ENCODE results near the gene ARHGEF17.

GRCh38 chr11:73367482-73368024, 59.5 kb downstream of the ARHGEF17 start:
- TF ChIP-seq POLR2AphosphoS5 (IDR thresholded peaks at IDR 0.05; ENCODE audit: low read depth, low read length): no peak
- TF ChIP-seq, protein P1, sequence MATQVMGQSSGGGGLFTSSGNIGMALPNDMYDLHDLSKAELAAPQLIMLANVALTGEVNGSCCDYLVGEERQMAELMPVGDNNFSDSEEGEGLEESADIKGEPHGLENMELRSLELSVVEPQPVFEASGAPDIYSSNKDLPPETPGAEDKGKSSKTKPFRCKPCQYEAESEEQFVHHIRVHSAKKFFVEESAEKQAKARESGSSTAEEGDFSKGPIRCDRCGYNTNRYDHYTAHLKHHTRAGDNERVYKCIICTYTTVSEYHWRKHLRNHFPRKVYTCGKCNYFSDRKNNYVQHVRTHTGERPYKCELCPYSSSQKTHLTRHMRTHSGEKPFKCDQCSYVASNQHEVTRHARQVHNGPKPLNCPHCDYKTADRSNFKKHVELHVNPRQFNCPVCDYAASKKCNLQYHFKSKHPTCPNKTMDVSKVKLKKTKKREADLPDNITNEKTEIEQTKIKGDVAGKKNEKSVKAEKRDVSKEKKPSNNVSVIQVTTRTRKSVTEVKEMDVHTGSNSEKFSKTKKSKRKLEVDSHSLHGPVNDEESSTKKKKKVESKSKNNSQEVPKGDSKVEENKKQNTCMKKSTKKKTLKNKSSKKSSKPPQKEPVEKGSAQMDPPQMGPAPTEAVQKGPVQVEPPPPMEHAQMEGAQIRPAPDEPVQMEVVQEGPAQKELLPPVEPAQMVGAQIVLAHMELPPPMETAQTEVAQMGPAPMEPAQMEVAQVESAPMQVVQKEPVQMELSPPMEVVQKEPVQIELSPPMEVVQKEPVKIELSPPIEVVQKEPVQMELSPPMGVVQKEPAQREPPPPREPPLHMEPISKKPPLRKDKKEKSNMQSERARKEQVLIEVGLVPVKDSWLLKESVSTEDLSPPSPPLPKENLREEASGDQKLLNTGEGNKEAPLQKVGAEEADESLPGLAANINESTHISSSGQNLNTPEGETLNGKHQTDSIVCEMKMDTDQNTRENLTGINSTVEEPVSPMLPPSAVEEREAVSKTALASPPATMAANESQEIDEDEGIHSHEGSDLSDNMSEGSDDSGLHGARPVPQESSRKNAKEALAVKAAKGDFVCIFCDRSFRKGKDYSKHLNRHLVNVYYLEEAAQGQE (IDR thresholded peaks at IDR 0.05; ENCODE audit: insufficient read depth in 1 of 2, low read depth in 2 of 2, low read length in 2 of 2): no peak
- no peak for TF ChIP-seq SIN3A (IDR thresholded peaks at IDR 0.05; ENCODE audit: borderline replicate concordance, insufficient read depth, low read length)
- TF ChIP-seq TAF1 (IDR thresholded peaks at IDR 0.05; ENCODE audit: borderline replicate concordance, insufficient read depth, low read length): no peak
